Measurements from ENCODE around the gene RFC2.
"Not testable (repeated sequence)": the region's sequence is repeated elsewhere in the genome, so short reads cannot be mapped to it uniquely, and the experiment has no call there.

The RFC2 gene

DNA sequence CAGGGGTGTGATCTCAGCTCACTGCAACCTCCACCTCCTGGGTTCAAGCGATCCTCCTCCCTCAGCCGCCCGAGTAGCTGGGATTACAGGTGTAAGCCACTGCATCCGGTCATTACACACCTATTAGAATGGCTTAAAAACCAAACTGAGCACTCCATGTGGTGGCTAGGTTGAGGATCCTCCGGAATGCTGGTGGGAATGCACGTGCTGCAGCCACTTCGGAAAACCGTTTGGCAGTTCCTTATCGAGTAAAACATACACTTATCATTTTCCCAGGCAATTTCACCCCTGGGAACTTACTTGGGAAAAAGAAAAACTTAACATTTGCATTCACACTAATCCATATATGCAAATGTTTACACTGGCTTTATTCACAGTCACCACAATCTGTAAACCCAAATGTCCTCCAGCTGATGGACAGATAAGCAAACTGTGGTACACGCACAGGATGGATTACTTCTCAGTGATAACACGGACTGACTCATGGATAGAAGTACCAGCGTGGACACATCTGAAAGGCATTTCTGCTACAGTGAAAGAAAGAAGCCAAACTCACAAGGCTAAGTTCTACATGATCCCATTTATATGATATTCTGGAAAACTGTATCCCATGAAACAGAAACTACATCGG, 20.4 kb downstream of the RFC2 start:
- Histone ChIP-seq H3K9ac (ENCODE audit: low read length) (no peak overlapping the region), H3K4me1 (ENCODE audit: control insufficient read depth, insufficient read depth, low read length) (no peaks in the 10 kb centered on the region), H3K36me3 (ENCODE audit: control insufficient read depth, insufficient read depth, low read length) (no peaks in the 10 kb centered on the region), H3K9me3 (ENCODE audit: control insufficient read depth, low read length) (no peaks in the 10 kb centered on the region), H3K27me3 (ENCODE audit: control insufficient read depth, insufficient read depth, low read length) (no peaks in the 10 kb centered on the region), H3K4me3 (ENCODE audit: low read length) (no peak overlapping the region)

GRCh38 chr7:74231232-74231590, 23.0 kb downstream of the RFC2 start:
- Histone ChIP-seq H3K27me3 (ENCODE audit: control insufficient read depth, insufficient read depth, low read length) (no peaks in the 10 kb centered on the region), H3K36me3 (ENCODE audit: control insufficient read depth, insufficient read depth, low read length) (no peaks in the 10 kb centered on the region), H3K4me1 (ENCODE audit: control insufficient read depth, insufficient read depth, low read length) (no peaks in the 10 kb centered on the region), H3K9me3 (ENCODE audit: control insufficient read depth, low read length) (no peaks in the 10 kb centered on the region), H3K9ac (ENCODE audit: low read length) (no peak overlapping the region), H3K4me3 (ENCODE audit: low read length) (no peak overlapping the region)

GRCh38 chr7:74230446-74231231, 23.6 kb downstream of the RFC2 start:
- no peaks in the 10 kb centered on the region for H3K27me3 ChIP-seq (ENCODE audit: control insufficient read depth, insufficient read depth, low read length)
- H3K9me3 ChIP-seq (ENCODE audit: control insufficient read depth, low read length) = no peaks in the 10 kb centered on the region
- no peak overlapping the region for H3K4me3 ChIP-seq (ENCODE audit: low read length)
- H3K36me3 ChIP-seq (ENCODE audit: control insufficient read depth, insufficient read depth, low read length) = no peaks in the 10 kb centered on the region
- no peaks in the 10 kb centered on the region for H3K4me1 ChIP-seq (ENCODE audit: control insufficient read depth, insufficient read depth, low read length)
- H3K9ac ChIP-seq (ENCODE audit: low read length) = no peak overlapping the region

- Histone ChIP-seq H3K27me3 (ENCODE audit: control insufficient read depth, insufficient read depth, low read length) (no peaks in the 10 kb centered on the region), H3K4me1 (ENCODE audit: control insufficient read depth, insufficient read depth, low read length) (no peaks in the 10 kb centered on the region), H3K9me3 (ENCODE audit: control insufficient read depth, low read length) (no peaks in the 10 kb centered on the region), H3K4me3 (ENCODE audit: low read length) (no peak overlapping the region), H3K36me3 (ENCODE audit: control insufficient read depth, insufficient read depth, low read length) (no peaks in the 10 kb centered on the region), H3K9ac (ENCODE audit: low read length) (no peak overlapping the region)
These were observed 25.0 kb downstream of the RFC2 start for GRCh38 chr7:74228951-74229900.

DNA sequence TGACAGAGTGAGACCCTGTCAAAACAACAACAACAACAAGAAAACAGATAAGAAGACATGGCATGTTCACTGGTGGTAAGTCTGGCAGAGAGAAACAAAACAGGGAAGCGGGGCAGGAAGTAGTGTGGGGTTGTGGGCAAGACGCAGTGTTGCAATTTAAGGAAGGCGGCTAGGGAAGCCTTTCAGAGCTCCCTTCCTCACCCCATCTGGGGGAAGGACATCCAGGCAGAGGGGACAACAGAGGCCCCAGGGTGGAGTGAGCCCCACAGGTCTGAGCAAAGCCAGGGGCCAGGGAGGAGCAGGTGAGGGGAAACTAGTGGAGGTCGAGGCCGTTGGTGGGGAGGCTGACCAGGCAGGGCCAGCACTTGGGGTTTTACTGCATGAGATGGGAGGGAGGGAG, 27.6 kb downstream of the RFC2 start:
- Histone ChIP-seq H3K9ac (ENCODE audit: low read length) (no peak overlapping the region), H3K36me3 (ENCODE audit: control insufficient read depth, insufficient read depth, low read length) (no peaks in the 10 kb centered on the region), H3K9me3 (ENCODE audit: control insufficient read depth, low read length) (no peaks in the 10 kb centered on the region), H3K27me3 (ENCODE audit: control insufficient read depth, insufficient read depth, low read length) (no peaks in the 10 kb centered on the region), H3K4me3 (ENCODE audit: low read length) (no peak overlapping the region), H3K4me1 (ENCODE audit: control insufficient read depth, insufficient read depth, low read length) (no peaks in the 10 kb centered on the region)

DNA sequence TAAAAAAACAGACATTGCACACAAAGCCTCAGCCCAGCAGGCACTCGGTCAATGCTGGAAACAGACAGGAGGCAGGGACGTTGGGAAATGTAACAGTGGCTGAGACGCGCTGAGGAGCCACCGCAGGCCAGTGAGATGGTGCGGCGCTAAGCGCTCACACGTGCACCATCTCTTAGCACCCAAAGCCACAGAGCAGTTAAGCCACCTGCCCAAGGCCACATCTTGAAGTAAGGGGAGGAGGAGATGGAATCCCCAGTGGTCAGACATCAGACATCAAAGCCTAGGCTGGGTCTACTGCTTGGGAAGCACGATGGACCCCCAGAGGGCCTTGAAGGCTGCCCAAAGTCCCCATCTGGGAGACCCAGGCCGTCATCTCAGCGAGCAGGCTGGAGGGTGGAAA, 28.8 kb downstream of the RFC2 start:
- no peaks in the 10 kb centered on the region for H3K27me3 ChIP-seq (ENCODE audit: control insufficient read depth, insufficient read depth, low read length)
- H3K9me3 ChIP-seq (ENCODE audit: control insufficient read depth, low read length) = no peaks in the 10 kb centered on the region
- no peak overlapping the region for H3K9ac ChIP-seq (ENCODE audit: low read length)
- no peak overlapping the region for H3K4me3 ChIP-seq (ENCODE audit: low read length)
- no peaks in the 10 kb centered on the region for H3K36me3 ChIP-seq (ENCODE audit: control insufficient read depth, insufficient read depth, low read length)
- no peaks in the 10 kb centered on the region for H3K4me1 ChIP-seq (ENCODE audit: control insufficient read depth, insufficient read depth, low read length)

GRCh38 chr7:74224907-74225306, 29.3 kb downstream of the RFC2 start:
- H3K36me3 ChIP-seq (ENCODE audit: control insufficient read depth, insufficient read depth, low read length); H3K9me3 ChIP-seq (ENCODE audit: control insufficient read depth, low read length); H3K4me3 ChIP-seq (ENCODE audit: low read length); H3K9ac ChIP-seq (ENCODE audit: low read length); H3K4me1 ChIP-seq (ENCODE audit: control insufficient read depth, insufficient read depth, low read length); H3K27me3 ChIP-seq (ENCODE audit: control insufficient read depth, insufficient read depth, low read length): not testable (repeated sequence)

- H3K4me1 ChIP-seq (ENCODE audit: control insufficient read depth, insufficient read depth, low read length) = no peaks in the 10 kb centered on the region
- H3K27me3 ChIP-seq (ENCODE audit: control insufficient read depth, insufficient read depth, low read length) = no peaks in the 10 kb centered on the region
- H3K36me3 ChIP-seq (ENCODE audit: control insufficient read depth, insufficient read depth, low read length) = no peaks in the 10 kb centered on the region
- no peak overlapping the region for H3K9ac ChIP-seq (ENCODE audit: low read length)
- H3K9me3 ChIP-seq (ENCODE audit: control insufficient read depth, low read length) = no peaks in the 10 kb centered on the region
- H3K4me3 ChIP-seq (ENCODE audit: low read length) = no peak overlapping the region
These were observed 29.7 kb downstream of the RFC2 start for GRCh38 chr7:74224511-74224832.

DNA sequence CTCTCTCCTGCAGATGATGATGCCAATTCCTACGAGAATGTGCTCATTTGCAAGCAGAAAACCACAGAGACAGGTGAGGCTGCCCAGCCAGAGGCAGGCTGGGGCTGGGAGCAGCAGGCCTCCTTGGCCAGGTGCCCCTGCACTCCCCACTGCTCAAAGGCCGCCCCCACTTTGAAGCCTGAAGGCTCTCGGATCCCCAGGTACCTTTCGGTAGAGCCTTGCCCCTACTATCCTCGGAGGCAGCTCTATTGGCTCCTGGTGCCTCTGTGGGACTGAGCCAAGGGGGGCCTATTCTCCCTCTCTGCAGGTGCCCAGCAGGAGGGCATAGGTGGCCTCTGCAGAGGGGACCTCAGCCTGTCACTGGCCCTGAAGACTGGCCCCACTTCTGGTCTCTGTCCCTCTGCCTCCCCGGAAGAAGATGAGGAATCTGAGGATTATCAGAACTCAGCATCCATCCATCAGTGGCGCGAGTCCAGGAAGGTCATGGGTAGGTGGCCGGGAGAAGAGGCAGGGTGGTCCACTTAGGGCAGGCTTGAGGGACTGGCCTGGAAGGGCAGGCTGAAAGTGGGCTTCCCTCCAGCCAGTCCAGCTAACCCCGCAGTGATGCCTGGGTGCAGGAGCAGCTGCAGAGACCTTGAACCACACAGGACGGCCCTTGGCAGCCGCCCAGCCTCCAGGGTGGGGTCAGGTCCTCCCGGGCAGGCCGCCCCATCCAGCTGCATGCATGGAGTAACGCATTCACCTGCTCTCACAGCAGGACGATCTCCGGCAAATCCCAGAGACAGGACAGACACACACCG, 30.3 kb downstream of the RFC2 start:
- Histone ChIP-seq H3K4me3 (ENCODE audit: low read length) (no peak overlapping the region), H3K27me3 (ENCODE audit: control insufficient read depth, insufficient read depth, low read length) (no peaks in the 10 kb centered on the region), H3K4me1 (ENCODE audit: control insufficient read depth, insufficient read depth, low read length) (no peaks in the 10 kb centered on the region), H3K9me3 (ENCODE audit: control insufficient read depth, low read length) (no peaks in the 10 kb centered on the region), H3K36me3 (ENCODE audit: control insufficient read depth, insufficient read depth, low read length) (no peaks in the 10 kb centered on the region), H3K9ac (ENCODE audit: low read length) (no peak overlapping the region)

GRCh38 chr7:74222851-74223710, 31.1 kb downstream of the RFC2 start:
- no peaks in the 10 kb centered on the region for H3K36me3 ChIP-seq (ENCODE audit: control insufficient read depth, insufficient read depth, low read length)

DNA sequence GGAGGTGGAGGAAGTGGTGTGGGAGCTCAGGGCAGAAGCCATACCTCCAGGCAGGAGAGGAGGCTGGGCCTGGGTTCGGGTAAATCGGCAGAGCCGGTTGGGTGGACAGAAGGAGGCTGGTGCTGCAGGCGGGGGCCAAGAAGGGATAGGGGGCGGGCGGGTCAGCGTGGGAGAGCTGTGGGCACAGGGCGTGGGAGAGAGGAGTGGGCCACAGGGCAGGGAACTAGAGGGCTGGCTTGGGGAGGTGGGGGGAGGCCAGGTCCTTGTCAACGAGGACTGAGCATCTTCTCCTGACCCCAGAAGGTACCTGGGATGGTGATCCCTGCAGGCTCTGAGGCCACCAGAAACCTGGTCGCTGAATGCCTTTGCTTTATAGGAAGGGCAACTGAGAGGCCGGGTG, 32.5 kb downstream of the RFC2 start:
- Histone ChIP-seq H3K4me1 (ENCODE audit: control insufficient read depth, insufficient read depth, low read length) (no peaks in the 10 kb centered on the region), H3K4me3 (ENCODE audit: low read length) (no peak overlapping the region), H3K27me3 (ENCODE audit: control insufficient read depth, insufficient read depth, low read length) (no peaks in the 10 kb centered on the region), H3K9ac (ENCODE audit: low read length) (no peak overlapping the region), H3K9me3 (ENCODE audit: control insufficient read depth, low read length) (no peaks in the 10 kb centered on the region), H3K36me3 (ENCODE audit: control insufficient read depth, insufficient read depth, low read length) (no peaks in the 10 kb centered on the region)

More at GRCh38 chr7:74222851-74223710, 31.1 kb downstream of the RFC2 start:
- Histone ChIP-seq H3K4me3 (ENCODE audit: low read length) (no peak overlapping the region), H3K9ac (ENCODE audit: low read length) (no peak overlapping the region), H3K27me3 (ENCODE audit: control insufficient read depth, insufficient read depth, low read length) (no peaks in the 10 kb centered on the region), H3K9me3 (ENCODE audit: control insufficient read depth, low read length) (no peaks in the 10 kb centered on the region), H3K4me1 (ENCODE audit: control insufficient read depth, insufficient read depth, low read length) (no peaks in the 10 kb centered on the region)
